ENCODE measurements around the gene SLC2A10.

GRCh38 chr20:46681032-46681854 is 28.2 kb upstream of the SLC2A10 start:
- TF ChIP-seq CTCF (conservative IDR thresholded peaks at IDR 0.05 in 1 of 2, IDR thresholded peaks at IDR 0.05 in 1 of 2; ENCODE audit: extremely low read depth in 1 of 2, insufficient read depth in 1 of 2, low read depth in 1 of 2, low read length in 2 of 2) (peak; percentile 83 to 90), EZH2 (IDR thresholded peaks at IDR 0.05; ENCODE audit: borderline replicate concordance, low read length) (no peak)

Measured in mammary epithelial cell (primary cell).